Peyer's patch (tissue), 4 donors: ENCODE results near the gene SLC7A8. TPM values are rescaled to one million over a fixed set of nuclear protein-coding genes. Genes with fewer than 3 reads are reported as not detected.

Experiments used
- DNase-seq, 3 donors: peaks; one replicate each; pipeline ENCODE4 v3.0.0-alpha.2; 2017 to 2019
- H3K27ac ChIP-seq, 4 donors: fragments of 200-600 bp; sonication (generic); one replicate each; pipeline ENCODE4 v1.5.1; 2016 to 2019
- H3K27me3 ChIP-seq, 2 donors: fragments of 200-600 bp; sonication (generic); one replicate each; pipeline ENCODE4 v1.5.1; 2019
- H3K36me3 ChIP-seq, 3 donors: fragments of 200-600 bp; sonication (generic); one replicate each; pipeline ENCODE4 v1.5.1; 2016 to 2019
- H3K4me1 ChIP-seq, 4 donors: fragments of 200-600 bp; sonication (generic); one replicate each; pipeline ENCODE4 v1.5.1; 2016 to 2019
- H3K4me3 ChIP-seq, 4 donors: fragments of 200-600 bp; sonication (generic); 1 replicate in 3 of 4; 2 replicates in 1 of 4; pipeline ENCODE4 v1.5.1; 2016 to 2019; ENCODE audit warnings: mild to moderate bottlenecking in 1 of 4
- H3K9me3 ChIP-seq, 4 donors: fragments of 200-600 bp; sonication (generic); one replicate each; pipeline ENCODE4 v1.5.1; 2016 to 2019; ENCODE audit warnings: mild to moderate bottlenecking in 1 of 4
- POLR2A ChIP-seq, 2 donors: fragments of 450-650 bp; IDR thresholded peaks; one replicate each; pipeline ENCODE4 v1.5.1; 2017; ENCODE audit warnings: antibody characterized with exemption in 2 of 2, mild to moderate bottlenecking in 2 of 2, moderate library complexity in 2 of 2
- small RNA-seq, 2 donors: library from RNA; depleted of rRNA; stranded (forward); fragments of <200 nt; gene quantifications; one replicate each; pipeline ENCODE3, GENCODE V24; 2016
- total RNA-seq, 4 donors: library from RNA; depleted of rRNA; stranded (reverse); fragments of >200 nt; gene quantifications; one replicate each; pipeline ENCODE4 v1.1.0, GENCODE V29; 2016
- TF ChIP-seq, protein P1 (sequence below), 6 experiments: fragments of 450-650 bp in 4 of 6; fragments of 200-600 bp in 2 of 6; sonication (generic) in 1 of 6; IDR thresholded peaks; one replicate each; pipeline ENCODE4 v1.5.1; 2017 to 2019; ENCODE audit warnings: antibody characterized with exemption in 6 of 6, mild to moderate bottlenecking in 3 of 6, moderate library complexity in 1 of 6

Gene SLC7A8
- total RNA-seq, 4 donors from 2014 or later: 21.8 to 56.9 (median 35.0) TPM

DNA sequence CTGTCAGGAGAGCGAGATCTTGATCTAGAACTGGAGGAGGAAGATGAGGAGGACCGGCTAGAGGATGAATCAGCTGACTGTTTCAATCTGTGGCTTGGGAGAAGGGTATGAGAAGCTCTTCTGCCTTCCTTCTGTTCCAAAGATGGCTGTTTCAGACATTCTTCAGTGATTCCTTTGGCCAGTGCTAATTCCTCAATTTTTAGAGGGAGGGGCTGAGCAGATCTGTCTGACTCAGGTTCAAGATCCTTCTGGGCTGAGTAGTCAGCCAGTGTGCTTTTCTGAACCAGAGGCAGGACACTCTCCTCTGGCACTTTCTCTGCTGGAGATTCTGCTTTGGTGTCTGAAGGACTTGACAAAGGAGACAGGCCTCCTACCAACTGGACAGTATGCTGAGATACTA is 103.7 kb downstream of the SLC7A8 start:
- Histone ChIP-seq H3K36me3 (peaks cover 0 to 100% (median 3%) of the 10 kb centered on the region in 3 donors), H3K4me3 (no peak overlapping the region), H3K27me3 (no peaks in the 10 kb centered on the region), H3K4me1 (peaks cover 0 to 26% (median 0%) of the 10 kb centered on the region in 4 donors), H3K9me3 (no peaks in the 10 kb centered on the region), H3K27ac (peak overlapping the region in 2 of 4 donors; percentile 66 to 72)
- TF ChIP-seq, protein P1, sequence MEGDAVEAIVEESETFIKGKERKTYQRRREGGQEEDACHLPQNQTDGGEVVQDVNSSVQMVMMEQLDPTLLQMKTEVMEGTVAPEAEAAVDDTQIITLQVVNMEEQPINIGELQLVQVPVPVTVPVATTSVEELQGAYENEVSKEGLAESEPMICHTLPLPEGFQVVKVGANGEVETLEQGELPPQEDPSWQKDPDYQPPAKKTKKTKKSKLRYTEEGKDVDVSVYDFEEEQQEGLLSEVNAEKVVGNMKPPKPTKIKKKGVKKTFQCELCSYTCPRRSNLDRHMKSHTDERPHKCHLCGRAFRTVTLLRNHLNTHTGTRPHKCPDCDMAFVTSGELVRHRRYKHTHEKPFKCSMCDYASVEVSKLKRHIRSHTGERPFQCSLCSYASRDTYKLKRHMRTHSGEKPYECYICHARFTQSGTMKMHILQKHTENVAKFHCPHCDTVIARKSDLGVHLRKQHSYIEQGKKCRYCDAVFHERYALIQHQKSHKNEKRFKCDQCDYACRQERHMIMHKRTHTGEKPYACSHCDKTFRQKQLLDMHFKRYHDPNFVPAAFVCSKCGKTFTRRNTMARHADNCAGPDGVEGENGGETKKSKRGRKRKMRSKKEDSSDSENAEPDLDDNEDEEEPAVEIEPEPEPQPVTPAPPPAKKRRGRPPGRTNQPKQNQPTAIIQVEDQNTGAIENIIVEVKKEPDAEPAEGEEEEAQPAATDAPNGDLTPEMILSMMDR (IDR thresholded peaks at IDR 0.05): no peak
- TF ChIP-seq POLR2A (IDR thresholded peaks at IDR 0.05): no peak
- DNase-seq: no peak

DNA sequence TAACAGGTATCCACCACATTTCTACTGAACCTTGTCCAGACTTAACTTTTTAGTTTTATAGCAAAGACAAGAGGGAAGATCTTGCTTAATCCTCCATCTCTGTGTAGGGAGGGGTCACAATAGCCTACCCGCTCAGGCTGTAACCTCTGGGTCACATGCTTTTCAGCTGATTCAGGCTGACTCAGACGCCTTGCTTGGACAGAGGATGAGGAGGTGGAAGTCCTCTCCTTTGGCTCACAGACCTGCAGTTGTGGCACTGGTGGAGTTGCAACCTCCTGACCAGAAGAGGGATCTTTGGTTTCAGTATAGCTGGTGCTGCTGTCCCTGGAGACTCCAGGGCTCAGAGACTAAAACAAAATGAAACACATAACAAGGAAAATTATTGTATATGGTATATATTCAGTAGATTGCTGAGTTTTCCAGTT is 104.8 kb downstream of the SLC7A8 start:
- H3K36me3 ChIP-seq: peaks cover 0 to 100% (median 3%) of the 10 kb centered on the region in 3 donors
- peak in 1 of 3 donors; percentile 88 for DNase-seq

DNA sequence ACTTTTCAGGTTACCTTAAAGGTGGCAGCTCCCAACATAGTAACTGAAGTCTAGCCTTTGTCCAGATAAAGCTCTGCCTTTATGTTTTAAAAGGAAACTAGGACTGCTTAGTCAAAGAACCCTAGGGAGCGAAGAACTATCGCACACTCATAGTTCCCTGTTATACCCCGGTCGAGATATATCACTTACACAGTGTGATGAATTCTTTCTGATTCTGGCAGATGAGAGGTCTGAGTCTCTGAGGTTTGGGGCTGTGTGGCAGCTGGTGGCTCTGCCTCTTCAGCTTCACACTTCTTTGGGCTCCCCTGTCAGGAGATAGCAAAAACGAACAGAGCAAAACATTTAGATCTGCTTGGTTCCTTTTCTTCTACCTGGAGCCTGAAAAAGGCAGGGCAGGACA is 105.5 kb downstream of the SLC7A8 start:
- no peaks in the 10 kb centered on the region for H3K27me3 ChIP-seq
- TF ChIP-seq, protein P1 (IDR thresholded peaks at IDR 0.05): no peak
- TF ChIP-seq POLR2A (IDR thresholded peaks at IDR 0.05): no peak
- H3K27ac ChIP-seq: peak overlapping the region in 3 of 4 donors; percentile 28 to 72 (median 66)
- H3K36me3 ChIP-seq: peaks cover 0 to 99% (median 3%) of the 10 kb centered on the region in 3 donors
- no peaks in the 10 kb centered on the region for H3K9me3 ChIP-seq
- peaks cover 0 to 27% (median 0%) of the 10 kb centered on the region in 4 donors for H3K4me1 ChIP-seq
- no peak overlapping the region for H3K4me3 ChIP-seq
- no peak for DNase-seq

More for the DNA sequence above, 104.8 kb downstream of the SLC7A8 start:
- Histone ChIP-seq H3K4me3 (no peak overlapping the region), H3K9me3 (no peaks in the 10 kb centered on the region), H3K27ac (peak overlapping the region in 3 of 4 donors; percentile 35 to 72 (median 66)), H3K4me1 (peaks cover 0 to 26% (median 0%) of the 10 kb centered on the region in 4 donors), H3K27me3 (no peaks in the 10 kb centered on the region)
- peak in 1 of 2 donors; percentile 28 for TF ChIP-seq POLR2A (IDR thresholded peaks at IDR 0.05)
- TF ChIP-seq, protein P1 (IDR thresholded peaks at IDR 0.05): peak in 1 of 6 experiments; percentile 16

GRCh38 chr14:23076785-23077408 is 106.6 kb downstream of the SLC7A8 start:
- Histone ChIP-seq H3K4me3 (no peak overlapping the region), H3K27me3 (no peaks in the 10 kb centered on the region), H3K36me3 (peaks cover 0 to 96% (median 3%) of the 10 kb centered on the region in 3 donors), H3K4me1 (peaks cover 0 to 38% (median 1%) of the 10 kb centered on the region in 4 donors), H3K9me3 (no peaks in the 10 kb centered on the region), H3K27ac (no peak overlapping the region)
- DNase-seq: no peak
- TF ChIP-seq, protein P1 (IDR thresholded peaks at IDR 0.05): peak; percentile 18 to 61 (median 50)
- no peak for TF ChIP-seq POLR2A (IDR thresholded peaks at IDR 0.05)

Small RNA genes lying within 50 kb of the gene (small RNA-seq; reads per million reads assigned to genes)
- gene AL049829.1 (0 reads per million in 2 donors), gene RNU6-1138P (0 reads per million in 2 donors)

Other genes with a start within 250 kb of the SLC7A8 start
- 100 to 1,000 TPM in 1 of 4 donors, 10 to 100 TPM in 3; 73.4 to 105 (median 83.5) TPM for gene HAUS4, start 226.6 kb downstream of the SLC7A8 start, total RNA-seq
- 1 to 10 TPM in 3 of 4 donors, under 1 TPM in 1; 0.70 to 3.3 (median 2.4) TPM for gene AJUBA, start 201.1 kb downstream of the SLC7A8 start, total RNA-seq
- 10 to 100 TPM; 11.0 to 34.4 (median 19.8) TPM for gene C14orf93, start 173.5 kb downstream of the SLC7A8 start, total RNA-seq
- 100 to 1,000 TPM in 1 of 4 donors, 10 to 100 TPM in 3; 49.6 to 116 (median 68.8) TPM for gene PSMB5, start 148.8 kb downstream of the SLC7A8 start, total RNA-seq
- gene PSMB11, start 141.4 kb downstream of the SLC7A8 start, total RNA-seq: not detected
- gene CDH24, start 126.1 kb downstream of the SLC7A8 start, total RNA-seq: 10 to 100 TPM in 1 of 4 donors, 1 to 10 TPM in 3; 1.1 to 12.4 (median 5.5) TPM
- gene ACIN1, start 88.5 kb downstream of the SLC7A8 start, total RNA-seq: 100 to 1,000 TPM; 130 to 281 (median 238) TPM
- 10 to 100 TPM in 3 of 4 donors, 1 to 10 TPM in 1; 5.0 to 30.3 (median 18.8) TPM for gene C14orf119, start 88.2 kb downstream of the SLC7A8 start, total RNA-seq
- not detected for gene CIROP, start 78.7 kb downstream of the SLC7A8 start, total RNA-seq
- not detected for gene CEBPE, start 64.4 kb downstream of the SLC7A8 start, total RNA-seq
- gene RNF212B, start 54.3 kb upstream of the SLC7A8 start, total RNA-seq: not detected
- 10 to 100 TPM; 10.5 to 23.9 (median 15.0) TPM for gene HOMEZ, start 102.5 kb upstream of the SLC7A8 start, total RNA-seq
- 10 to 100 TPM; 16.5 to 39.2 (median 21.4) TPM for gene PPP1R3E, start 119.2 kb upstream of the SLC7A8 start, total RNA-seq
- 10 to 100 TPM; 29.9 to 43.1 (median 32.0) TPM for gene BCL2L2, start 123.2 kb upstream of the SLC7A8 start, total RNA-seq
- 100 to 1,000 TPM in 3 of 4 donors, 10 to 100 TPM in 1; 79.3 to 149 (median 116) TPM for gene PABPN1, start 137.8 kb upstream of the SLC7A8 start, total RNA-seq
- gene SLC22A17, start 169.2 kb upstream of the SLC7A8 start, total RNA-seq: 10 to 100 TPM in 1 of 4 donors, 1 to 10 TPM in 3; 1.6 to 19.0 (median 5.2) TPM
- gene EFS, start 181.5 kb upstream of the SLC7A8 start, total RNA-seq: 1 to 10 TPM in 3 of 4 donors, not detected in 1; 2.1 to 4.4 (median 4.1) TPM
- gene IL25, start 189.1 kb upstream of the SLC7A8 start, total RNA-seq: not detected
- gene CMTM5, start 193.4 kb upstream of the SLC7A8 start, total RNA-seq: not detected
- not detected for gene MYH6, start 224.6 kb upstream of the SLC7A8 start, total RNA-seq